Measurements from ENCODE around the gene DCBLD1.

DCBLD1 gene

GRCh38 chr6:117472667-117473066, 9.8 kb upstream of the DCBLD1 start:
- H3K4me3 ChIP-seq (ENCODE audit: low read length) = no peak overlapping the region
- no peak for TF ChIP-seq CTCF (IDR thresholded peaks at IDR 0.05; ENCODE audit: insufficient read depth, low read depth, low read length, missing control alignments)
- DNase-seq (ENCODE audit: low read depth) = no peak

- DNase-seq (ENCODE audit: low read depth) = no peak
- no peak for TF ChIP-seq CTCF (IDR thresholded peaks at IDR 0.05; ENCODE audit: insufficient read depth, low read depth, low read length, missing control alignments)
- H3K4me3 ChIP-seq (ENCODE audit: low read length) = no peak overlapping the region
These were observed 9.1 kb upstream of the DCBLD1 start for GRCh38 chr6:117473401-117473800.

- TF ChIP-seq CTCF (IDR thresholded peaks at IDR 0.05; ENCODE audit: insufficient read depth, low read depth, low read length, missing control alignments) = peak; percentile 28
- peak; percentile 33 for DNase-seq (ENCODE audit: low read depth)
These were observed 4.3 kb upstream of the DCBLD1 start for GRCh38 chr6:117477988-117478852.

GRCh38 chr6:117478853-117479231, 3.6 kb upstream of the DCBLD1 start:
- TF ChIP-seq CTCF (IDR thresholded peaks at IDR 0.05; ENCODE audit: insufficient read depth, low read depth, low read length, missing control alignments) = no peak
- no peak overlapping the region for H3K4me3 ChIP-seq (ENCODE audit: low read length)
- DNase-seq (ENCODE audit: low read depth) = no peak

More at GRCh38 chr6:117477988-117478852, 4.3 kb upstream of the DCBLD1 start:
- no peak overlapping the region for H3K4me3 ChIP-seq (ENCODE audit: low read length)

- H3K4me3 ChIP-seq (ENCODE audit: low read length) = no peak overlapping the region
- no peak for TF ChIP-seq CTCF (IDR thresholded peaks at IDR 0.05; ENCODE audit: insufficient read depth, low read depth, low read length, missing control alignments)
- DNase-seq (ENCODE audit: low read depth) = no peak
These were observed 1.8 kb upstream of the DCBLD1 start for GRCh38 chr6:117480651-117481050.

DNA sequence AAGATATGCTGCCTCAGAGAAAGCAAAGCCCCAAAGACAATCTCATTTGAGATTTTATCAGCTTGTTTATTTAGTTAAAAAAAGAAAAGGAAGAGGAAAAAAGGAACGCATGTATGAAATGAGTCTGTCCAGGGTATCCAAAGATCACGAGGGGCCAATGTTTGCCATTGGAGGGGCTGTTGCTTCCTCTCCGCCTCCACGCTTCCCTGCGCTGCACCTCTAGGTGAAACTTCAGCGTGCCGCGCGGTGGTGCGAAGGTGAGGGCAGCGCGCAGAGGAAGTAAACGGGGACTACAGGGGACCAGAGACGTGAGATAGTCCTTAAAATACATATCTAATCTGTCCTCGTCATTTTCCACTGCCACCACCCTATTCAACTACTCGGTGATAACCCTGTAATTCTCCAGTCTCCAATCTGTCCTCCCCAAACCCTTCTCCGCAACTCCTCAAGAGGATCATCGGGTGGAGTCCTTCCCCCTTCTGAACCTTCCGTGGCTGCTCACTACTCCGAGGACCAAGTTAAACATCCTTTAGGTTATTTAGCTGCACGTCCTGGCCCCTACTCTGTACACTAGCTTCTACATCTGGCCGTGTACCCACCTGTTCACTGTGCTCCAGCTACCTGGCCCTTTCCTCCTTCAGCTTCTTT, 1.1 kb upstream of the DCBLD1 start:
- no peak for DNase-seq (ENCODE audit: low read depth)
- H3K4me3 ChIP-seq (ENCODE audit: low read length) = no peak overlapping the region
- TF ChIP-seq CTCF (IDR thresholded peaks at IDR 0.05; ENCODE audit: insufficient read depth, low read depth, low read length, missing control alignments) = no peak

Data from epithelial cell of esophagus (primary cell).